Measurements from ENCODE around the gene KMT2B.

KMT2B gene

DNA sequence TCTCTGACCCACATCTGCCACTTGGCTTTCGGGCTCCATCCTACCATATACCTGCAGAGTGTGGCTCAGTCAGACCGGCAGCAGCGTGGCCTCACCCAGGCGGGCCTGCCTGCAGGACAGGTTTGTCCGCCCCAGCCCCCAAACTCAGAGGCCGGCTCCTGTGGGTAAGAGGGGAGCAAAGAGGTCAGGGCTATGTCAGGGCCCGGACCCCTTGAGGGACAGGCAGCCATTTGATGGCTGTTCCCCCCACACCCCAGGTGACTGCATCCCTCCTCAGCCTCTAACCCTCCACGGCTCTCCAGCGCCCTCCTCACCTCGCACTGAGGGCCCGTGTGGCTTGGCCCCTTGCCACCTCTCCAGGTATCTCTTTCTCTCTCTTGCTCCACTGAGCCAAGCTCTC is 25.8 kb upstream of the KMT2B start:
- no peak overlapping the region for H3K4me2 ChIP-seq
- H3K27ac ChIP-seq, result no peak overlapping the region
- H3K9ac ChIP-seq, result 0 out of 22 replicates have a peak overlapping the region, but pooled peaks of 1 of the 11 experiments have one; percentile 0
- peaks cover 0 to 15% (median 10%) of the 10 kb centered on the region in 10 experiments; a peak in 15 of 20 replicates for H3K4me1 ChIP-seq
- no peaks in the 10 kb centered on the region for H3K27me3 ChIP-seq
- H3K4me3 ChIP-seq, result no peak overlapping the region
- 0 out of 22 replicates have a peak, but pooled peaks cover 0 to 4% (median 0%) of the 10 kb centered on the region in 11 experiments for H3K9me3 ChIP-seq (replicated peaks in 1 of 11)
- no peak for TF ChIP-seq Cebpa-rat (IDR thresholded peaks at IDR 0.05)
- H4K20me1 ChIP-seq, result no peaks in the 10 kb centered on the region
- H3K36me3 ChIP-seq, result no peaks in the 10 kb centered on the region

DNA sequence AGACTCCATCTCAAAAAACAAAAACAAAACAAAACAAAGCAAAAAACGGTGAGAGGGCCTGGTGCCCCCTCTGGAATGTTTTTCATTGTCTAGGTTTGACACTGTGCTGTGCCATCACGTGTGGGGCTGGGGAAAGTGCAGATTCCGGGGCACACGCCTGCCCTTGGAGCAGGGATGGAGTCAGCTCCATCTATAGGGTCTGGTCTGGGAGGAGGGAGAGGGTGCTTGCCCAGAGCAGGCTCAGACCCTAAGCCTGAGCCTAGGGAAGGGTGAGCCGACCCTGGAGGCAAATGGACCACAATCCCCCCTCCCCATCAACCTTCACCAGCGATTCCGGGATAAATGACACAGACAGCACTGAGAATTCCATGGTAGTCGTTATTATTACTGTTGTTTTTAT is 24.4 kb upstream of the KMT2B start:
- Histone ChIP-seq H4K20me1 (no peaks in the 10 kb centered on the region), H3K4me3 (no peak overlapping the region), H3K4me2 (peak overlapping the region in 5 of 11 experiments; percentile 12 to 59 (median 26); a peak in 3 of 22 replicates), H3K27me3 (no peaks in the 10 kb centered on the region), H3K4me1 (peaks cover 0 to 9% (median 6%) of the 10 kb centered on the region in 10 experiments; a peak in 11 of 20 replicates), H3K9ac (0 out of 22 replicates have a peak overlapping the region, but pooled peaks of 1 of the 11 experiments have one; percentile 16), H3K36me3 (no peaks in the 10 kb centered on the region), H3K9me3 (replicated peaks in 1 of 11) (0 out of 22 replicates have a peak, but pooled peaks cover 0 to 4% (median 0%) of the 10 kb centered on the region in 11 experiments), H3K27ac (no peak overlapping the region)
- no peak for TF ChIP-seq Cebpa-rat (IDR thresholded peaks at IDR 0.05)

DNA sequence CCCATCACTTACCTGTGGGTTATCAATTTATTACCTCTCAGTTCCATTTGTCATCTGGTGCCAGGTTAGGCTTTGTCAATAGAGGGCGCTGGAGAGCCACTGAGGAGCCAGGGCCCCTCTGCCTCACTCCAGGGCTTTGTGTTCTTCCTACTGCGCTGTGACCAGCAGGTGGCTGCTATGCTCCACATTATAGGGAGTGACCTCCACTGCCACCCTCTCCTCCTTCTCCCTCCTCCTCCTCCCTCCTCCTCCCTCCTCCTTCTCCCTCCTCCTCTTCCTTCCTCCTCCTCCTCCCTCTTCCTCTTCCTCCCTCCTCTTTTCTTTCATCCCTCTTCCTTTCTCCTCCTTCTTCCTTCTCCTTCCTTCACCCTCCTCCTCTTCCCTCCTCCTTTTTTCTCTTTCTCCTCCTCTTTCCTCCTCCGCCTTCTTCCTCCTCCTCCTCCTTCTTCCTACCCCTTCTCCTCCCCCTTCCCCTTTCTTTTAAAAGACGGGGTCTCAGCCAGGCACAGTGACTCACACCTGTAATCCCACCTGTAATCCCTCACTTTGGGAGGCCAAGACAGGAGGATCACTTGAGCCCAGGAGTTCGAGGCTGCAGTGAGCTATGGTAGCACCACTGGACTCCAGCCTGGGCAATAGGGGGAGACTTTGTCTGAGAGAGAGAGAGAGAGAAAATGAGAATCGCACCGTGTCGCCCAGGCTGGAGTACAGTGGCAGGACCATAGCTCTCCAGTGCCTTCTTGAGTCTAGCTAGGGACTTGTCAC is 23.8 kb upstream of the KMT2B start:
- Histone ChIP-seq H3K36me3 (no peaks in the 10 kb centered on the region), H3K27me3 (no peaks in the 10 kb centered on the region), H3K4me1 (peaks cover 0 to 9% (median 6%) of the 10 kb centered on the region in 10 experiments; a peak in 11 of 20 replicates), H4K20me1 (no peaks in the 10 kb centered on the region), H3K27ac (no peak overlapping the region), H3K9ac (no peak overlapping the region), H3K4me3 (no peak overlapping the region), H3K4me2 (peak overlapping the region in 3 of 11 experiments; percentile 26 to 59 (median 45); a peak in 1 of 22 replicates), H3K9me3 (replicated peaks in 1 of 11) (0 out of 22 replicates have a peak, but pooled peaks cover 0 to 4% (median 0%) of the 10 kb centered on the region in 11 experiments)
- no peak for TF ChIP-seq Cebpa-rat (IDR thresholded peaks at IDR 0.05)

DNA sequence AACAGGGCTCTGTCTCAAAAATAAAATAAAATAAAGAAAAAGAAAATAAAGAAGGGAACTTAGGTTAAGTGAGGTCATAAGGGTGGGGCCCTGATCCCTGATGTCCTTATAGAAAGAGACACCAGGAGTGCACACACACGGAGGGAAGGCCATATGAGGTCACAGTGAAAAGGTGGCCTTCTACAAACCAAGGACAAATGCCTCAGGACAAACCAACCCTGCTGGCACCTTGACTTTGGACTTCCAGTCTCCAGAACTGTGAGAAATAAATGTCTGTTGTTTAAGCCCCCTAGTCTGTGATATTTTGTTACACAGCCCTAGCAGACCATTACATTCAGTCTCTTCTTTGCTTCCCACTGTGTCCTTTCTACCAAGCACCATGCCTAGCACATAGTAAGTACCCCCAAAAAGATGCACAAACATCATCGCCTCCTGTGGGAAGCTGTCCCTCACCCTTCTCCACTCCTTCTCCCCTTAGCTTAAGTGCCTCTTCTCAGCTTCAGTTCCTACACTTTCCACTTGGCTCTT is 21.8 kb upstream of the KMT2B start:
- Histone ChIP-seq H3K27ac (no peak overlapping the region), H3K27me3 (no peaks in the 10 kb centered on the region), H3K4me2 (no peak overlapping the region), H3K4me1 (peaks cover 0 to 9% (median 6%) of the 10 kb centered on the region in 10 experiments; a peak in 11 of 20 replicates), H3K36me3 (no peaks in the 10 kb centered on the region), H3K9me3 (replicated peaks in 1 of 11) (0 out of 22 replicates have a peak, but pooled peaks cover 0 to 4% (median 0%) of the 10 kb centered on the region in 11 experiments), H3K9ac (no peak overlapping the region), H3K4me3 (no peak overlapping the region), H4K20me1 (no peaks in the 10 kb centered on the region)
- no peak for TF ChIP-seq Cebpa-rat (IDR thresholded peaks at IDR 0.05)

DNA sequence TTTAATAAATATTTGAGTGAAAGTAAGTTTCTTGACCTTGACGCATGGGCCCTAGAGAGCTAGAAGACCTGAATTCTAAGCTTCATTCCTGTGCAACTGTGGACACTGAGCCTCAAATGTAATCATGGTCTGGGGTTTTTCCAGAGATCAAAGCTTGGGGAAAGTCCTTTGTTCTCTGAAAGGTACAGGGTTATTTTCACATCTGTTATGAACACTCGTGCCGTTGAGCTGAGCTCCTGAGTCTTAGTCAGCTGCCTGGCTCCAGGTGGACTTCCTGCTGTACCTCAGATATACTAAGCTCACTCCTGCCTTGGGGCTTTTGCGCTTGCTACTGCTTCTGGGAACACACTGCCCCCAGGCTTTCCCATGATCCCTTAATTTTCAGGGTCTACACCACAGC is 21.0 kb upstream of the KMT2B start:
- Histone ChIP-seq H3K9me3 (replicated peaks in 1 of 11) (0 out of 22 replicates have a peak, but pooled peaks cover 0 to 4% (median 0%) of the 10 kb centered on the region in 11 experiments), H3K27ac (no peak overlapping the region), H3K4me3 (no peak overlapping the region), H3K4me1 (peaks cover 0 to 11% (median 6%) of the 10 kb centered on the region in 10 experiments; a peak in 12 of 20 replicates), H4K20me1 (no peaks in the 10 kb centered on the region), H3K4me2 (no peak overlapping the region), H3K27me3 (no peaks in the 10 kb centered on the region), H3K9ac (no peak overlapping the region), H3K36me3 (no peaks in the 10 kb centered on the region)
- no peak for TF ChIP-seq Cebpa-rat (IDR thresholded peaks at IDR 0.05)

DNA sequence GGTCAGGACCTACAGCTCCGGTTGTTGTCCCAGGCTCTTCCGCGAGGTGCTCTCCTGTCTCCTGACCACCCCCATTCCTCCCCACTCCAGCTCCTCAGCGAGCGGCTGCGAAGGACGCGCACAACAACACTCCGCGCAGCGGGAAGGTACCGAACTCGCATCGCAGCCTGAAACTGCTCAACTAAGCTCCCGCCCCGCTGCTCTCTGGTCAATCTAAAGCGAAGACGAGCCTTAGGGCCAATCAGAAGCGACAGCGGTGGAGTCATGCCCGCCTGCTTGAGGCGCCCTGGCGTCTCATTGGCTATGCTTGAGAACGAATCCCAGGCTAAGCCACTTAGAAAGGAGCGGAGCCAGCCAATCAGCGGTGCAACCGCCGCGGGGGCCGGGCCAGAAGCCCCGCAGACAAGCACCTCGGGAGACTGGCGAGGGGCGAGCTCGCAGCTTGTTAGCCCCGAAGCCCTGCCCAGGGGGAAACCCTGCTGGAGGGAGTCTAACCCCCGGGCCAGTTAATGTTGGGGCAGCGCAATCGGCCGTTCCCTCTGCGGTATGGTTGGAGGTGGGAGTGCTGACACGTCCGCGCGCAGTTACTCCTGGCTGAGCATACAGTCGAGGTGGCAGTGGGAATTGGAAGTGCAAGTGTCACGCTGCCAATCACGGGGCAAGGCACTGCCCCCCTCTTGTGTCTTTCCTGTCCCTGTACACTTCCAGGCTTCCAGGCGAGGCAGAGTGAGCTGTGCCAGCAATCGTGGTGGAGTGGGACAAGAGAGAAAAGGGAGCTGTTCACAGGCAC is 15.4 kb upstream of the KMT2B start:
- peaks cover 0 to 3% (median 0%) of the 10 kb centered on the region in 11 experiments; a peak in 1 of 22 replicates for H4K20me1 ChIP-seq
- no peaks in the 10 kb centered on the region for H3K9me3 ChIP-seq (replicated peaks in 1 of 11)
- peak overlapping the region in 10 of 11 experiments; percentile 8 to 58 (median 46); a peak in 14 of 22 replicates for H3K9ac ChIP-seq
- no peaks in the 10 kb centered on the region for H3K36me3 ChIP-seq
- H3K27ac ChIP-seq, result no peak overlapping the region
- no peak for TF ChIP-seq Cebpa-rat (IDR thresholded peaks at IDR 0.05)
- H3K4me2 ChIP-seq, result peak overlapping the region; percentile 71 to 89 (median 84)
- peaks cover 0 to 16% (median 7%) of the 10 kb centered on the region in 10 experiments; a peak in 7 of 20 replicates for H3K4me1 ChIP-seq
- H3K27me3 ChIP-seq, result peaks cover 0 to 15% (median 9%) of the 10 kb centered on the region in 11 experiments; a peak in 13 of 22 replicates
- H3K4me3 ChIP-seq, result peak overlapping the region; percentile 50 to 68 (median 56)

DNA sequence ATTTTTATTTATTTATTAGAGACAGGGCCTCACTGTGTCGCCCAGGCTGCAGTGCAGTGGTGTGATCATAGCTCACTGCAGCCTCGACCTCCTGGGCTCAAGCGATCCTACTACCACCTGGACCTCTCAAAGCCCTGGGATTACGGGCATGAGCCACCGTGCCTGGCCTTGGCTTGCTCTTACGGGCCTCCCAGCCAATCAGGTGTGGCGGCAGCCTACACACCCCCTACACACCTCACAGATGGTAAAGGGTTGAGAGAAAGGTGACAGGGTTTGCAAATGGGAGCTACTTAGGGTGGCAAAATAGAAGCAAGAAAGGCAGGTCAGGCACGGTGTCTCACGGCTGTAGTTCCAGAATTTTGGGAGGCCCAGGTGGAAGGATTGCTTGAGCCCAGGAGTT is 14.5 kb upstream of the KMT2B start:
- H3K36me3 ChIP-seq, result no peaks in the 10 kb centered on the region
- peaks cover 0 to 3% (median 0%) of the 10 kb centered on the region in 11 experiments; a peak in 1 of 22 replicates for H4K20me1 ChIP-seq
- H3K4me2 ChIP-seq, result peak overlapping the region; percentile 71 to 89 (median 84); a peak in 15 of 22 replicates
- no peak for TF ChIP-seq Cebpa-rat (IDR thresholded peaks at IDR 0.05)
- H3K4me1 ChIP-seq, result peaks cover 0 to 16% (median 7%) of the 10 kb centered on the region in 10 experiments; a peak in 7 of 20 replicates
- peaks cover 0 to 15% (median 9%) of the 10 kb centered on the region in 11 experiments; a peak in 13 of 22 replicates for H3K27me3 ChIP-seq
- H3K9me3 ChIP-seq (replicated peaks in 1 of 11), result no peaks in the 10 kb centered on the region
- peak overlapping the region in 2 of 11 experiments; percentile 45 to 55; a peak in 1 of 22 replicates for H3K9ac ChIP-seq
- no peak overlapping the region for H3K4me3 ChIP-seq
- H3K27ac ChIP-seq, result no peak overlapping the region

DNA sequence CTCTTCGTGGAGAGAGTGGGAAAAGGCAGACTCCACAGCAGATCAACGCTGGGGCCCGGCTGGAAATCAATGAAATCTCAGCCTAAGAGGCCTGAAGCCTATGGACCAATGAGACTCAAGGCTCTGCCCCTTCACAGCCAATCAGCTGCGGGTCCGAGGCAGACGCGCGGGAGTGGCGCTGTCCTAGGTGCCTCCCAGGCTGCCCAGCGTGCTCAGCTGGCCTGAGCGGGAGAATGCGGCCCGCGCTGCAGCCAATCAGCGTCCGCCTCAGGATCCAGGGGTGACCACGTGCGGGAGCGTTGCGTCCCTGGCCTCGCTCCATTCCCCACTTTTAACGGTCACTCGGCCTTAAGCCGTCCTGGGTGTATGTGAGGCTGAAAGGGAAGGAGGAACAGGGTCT is 13.6 kb upstream of the KMT2B start, which contains the start of gene ZBTB32:
ZBTB32 (plus strand) TSS at position 341 of the 400 bp plus-strand sequence. CDS start 10,069 bp downstream, outside the sequence.
- Histone ChIP-seq H3K4me2 (peak within 1 kb of the TSS in 3 of 11 experiments; percentile 84 to 89 (median 85); a peak in 2 of 22 replicates), H3K27ac (no peak within 1 kb of the TSS), H3K9ac (no peak within 1 kb of the TSS), H3K4me3 (no peak within 1 kb of the TSS), H4K20me1 (peaks cover 0 to 3% (median 0%) of the 10 kb centered on the region in 11 experiments; a peak in 1 of 22 replicates), H3K9me3 (replicated peaks in 1 of 11) (no peaks in the 10 kb centered on the region), H3K4me1 (peaks cover 0 to 16% (median 7%) of the 10 kb centered on the region in 10 experiments; a peak in 7 of 20 replicates), H3K36me3 (no peaks in the 10 kb centered on the region), H3K27me3 (peaks cover 0 to 15% (median 9%) of the 10 kb centered on the region in 11 experiments; a peak in 13 of 22 replicates)
- TF ChIP-seq Cebpa-rat (IDR thresholded peaks at IDR 0.05), result no peak
